ENCODE results near the gene AGER.

- TF ChIP-seq POLR2A (IDR thresholded peaks at IDR 0.05): peak; percentile 35
- no peak for TF ChIP-seq CTCF (IDR thresholded peaks at IDR 0.05)
These were observed 6.8 kb downstream of the AGER start for GRCh38 chr6:32177183-32177787.
